Esophagus squamous epithelium (tissue), 5 donors: ENCODE data around the gene ATAT1. TPM values are rescaled to one million over a fixed set of nuclear protein-coding genes. Genes with fewer than 3 reads are reported as not detected.

Experiments
- DNase-seq: peaks from one replicate; lab custom pipeline; 2025; lab: John Stamatoyannopoulos, UW
- H3K27ac ChIP-seq, 4 donors: fragments of 200-600 bp; sonication (generic); one replicate each; pipeline ENCODE4 v1.5.1; 2016 to 2019; ENCODE audit warnings: mild to moderate bottlenecking in 1 of 4
- H3K27me3 ChIP-seq, 4 donors: fragments of 200-600 bp; sonication (generic); 1 replicate in 3 of 4; 2 replicates in 1 of 4; pipeline versions ENCODE4 v1.5.1 to v1.6.0; 2017 to 2021; ENCODE audit warnings: antibody characterized with exemption in 1 of 4
- H3K36me3 ChIP-seq, 3 donors: fragments of 200-600 bp; sonication (generic); one replicate each; pipeline ENCODE4 v1.5.1; 2016 to 2019
- H3K4me1 ChIP-seq, 3 donors: fragments of 200-600 bp; sonication (generic); one replicate each; pipeline ENCODE4 v1.5.1; 2017 to 2019
- H3K4me3 ChIP-seq, 4 donors: fragments of 200-600 bp; sonication (generic); 1 replicate in 3 of 4; 2 replicates in 1 of 4; pipeline ENCODE4 v1.5.1; 2016 to 2019; ENCODE audit warnings: mild to moderate bottlenecking in 2 of 4, moderate library complexity in 1 of 4
- H3K9me3 ChIP-seq, 3 donors: fragments of 200-600 bp; sonication (generic); one replicate each; pipeline ENCODE4 v1.5.1; 2016 to 2019
- CTCF ChIP-seq, 6 experiments: fragments of 450-650 bp in 4 of 6; fragments of 200-600 bp in 2 of 6; sonication (generic) in 2 of 6; IDR thresholded peaks; one replicate each; pipeline ENCODE4 v1.5.1; 2016 to 2019; ENCODE audit warnings: antibody characterized with exemption in 6 of 6, mild to moderate bottlenecking in 4 of 6, moderate library complexity in 4 of 6
- POLR2A ChIP-seq, 4 donors: fragments of 450-650 bp; IDR thresholded peaks; one replicate each; pipeline ENCODE4 v1.6.1; 2017; ENCODE audit warnings: antibody characterized with exemption in 4 of 4, mild to moderate bottlenecking in 4 of 4, moderate library complexity in 3 of 4
- WGBS, 2 donors: methylation state at CpG; one replicate each; pipeline ENCODE4 v1.1.5; 2018; 5-methylcytosine and 5-hydroxymethylcytosine counted together
- intact Hi-C: fragments of 100-400 bp; cut with DNase I; formaldehyde crosslinking; loops from one replicate; pipeline ENCODE4 v1.15.0; 2022
- total RNA-seq, 4 donors: library from RNA; depleted of rRNA; stranded (reverse); fragments of >200 nt; gene quantifications; one replicate each; pipeline ENCODE4 v1.1.0, GENCODE V29; 2016
- donor health status: DM: yes; HTN: yes; CAD: no.

The ATAT1 gene
- total RNA-seq, 4 donors from 2014 or later, result 5.0 to 6.7 (median 6.3) TPM

GRCh38 chr6:30678964-30679726, 52.5 kb downstream of the ATAT1 start:
- WGBS, 2 donors, result 8 to 12% methylated on average over 10 to 13 of the region's 31 CpGs
- Histone ChIP-seq H3K4me3 (peak overlapping the region in 2 of 4 donors; percentile 73 to 86), H3K27ac (peak overlapping the region; percentile 5 to 99 (median 74))

DNA sequence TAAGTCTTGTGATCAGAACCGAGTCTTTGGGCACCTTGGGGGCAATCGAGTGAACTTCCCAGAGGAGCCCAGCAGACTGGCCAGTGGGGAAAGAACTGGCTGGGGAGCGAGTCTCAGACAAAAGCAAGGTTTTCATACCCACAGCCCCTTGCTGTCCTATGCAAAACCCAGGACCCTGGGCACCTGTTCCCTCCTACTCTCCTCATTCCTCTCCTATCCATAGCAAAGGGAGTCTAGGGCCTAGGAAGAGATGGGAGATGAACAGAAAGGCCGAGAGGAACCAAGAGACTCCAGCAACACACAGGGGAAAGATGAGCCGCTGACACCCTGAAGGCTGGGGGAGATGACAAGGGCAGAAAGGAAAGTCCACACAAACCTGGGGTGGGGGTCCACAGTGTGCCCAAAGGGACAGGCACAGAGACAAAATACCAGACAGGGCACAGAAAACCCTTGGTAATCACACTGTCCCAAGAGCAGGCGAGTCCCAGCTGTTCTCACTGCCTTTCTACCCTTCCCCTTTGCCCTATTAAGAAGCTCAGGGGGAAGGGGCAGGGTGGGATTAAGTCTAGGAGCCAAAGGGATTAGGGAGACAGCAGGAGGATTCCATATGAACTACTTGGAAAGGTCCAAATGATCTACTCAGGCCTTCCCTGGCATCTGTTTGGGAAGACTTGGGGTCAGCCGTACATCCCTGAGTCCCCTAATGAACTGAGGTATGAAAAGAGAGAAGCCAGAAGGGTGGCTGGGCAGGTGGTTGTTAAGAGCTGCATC, 53.3 kb downstream of the ATAT1 start:
- peak overlapping the region in 2 of 4 donors; percentile 73 to 86 for H3K4me3 ChIP-seq
- WGBS, 2 donors, result 38 to 55% methylated on average over 7 of the region's 7 CpGs
- H3K27ac ChIP-seq, result peak overlapping the region; percentile 5 to 99 (median 74)
- H3K36me3 ChIP-seq, result peaks cover 8 to 47% (median 21%) of the 10 kb centered on the region in 3 donors
- TF ChIP-seq CTCF (IDR thresholded peaks at IDR 0.05) (no peak), POLR2A (IDR thresholded peaks at IDR 0.05) (no peak)
- DNase-seq, result no peak
- peaks cover 43 to 65% (median 44%) of the 10 kb centered on the region in 3 donors for H3K4me1 ChIP-seq
- intact Hi-C loops, result loop anchor here (2.0 to 10.0 kb wide), 2 partner anchors 41 to 205 kb away; partner anchors contain the start of genes DDR1 and TUBB
- H3K27me3 ChIP-seq, result no peaks in the 10 kb centered on the region
- H3K9me3 ChIP-seq, result no peaks in the 10 kb centered on the region

More at GRCh38 chr6:30678964-30679726, 52.5 kb downstream of the ATAT1 start:
- H3K27me3 ChIP-seq, result no peaks in the 10 kb centered on the region
- peaks cover 8 to 47% (median 21%) of the 10 kb centered on the region in 3 donors for H3K36me3 ChIP-seq
- H3K4me1 ChIP-seq, result peaks cover 37 to 57% (median 42%) of the 10 kb centered on the region in 3 donors
- H3K9me3 ChIP-seq, result no peaks in the 10 kb centered on the region
- intact Hi-C loops, result loop anchor here (2.0 kb wide), 1 partner anchor 42 kb away; the partner anchor contains the start of gene TUBB
- no peak for DNase-seq
- peak; percentile 91 to 98 (median 97) for TF ChIP-seq CTCF (IDR thresholded peaks at IDR 0.05)
- TF ChIP-seq POLR2A (IDR thresholded peaks at IDR 0.05), result peak in 1 of 4 donors; percentile 10

- H3K4me3 ChIP-seq, result peak overlapping the region in 3 of 4 donors; percentile 73 to 92 (median 86)
- peaks cover 4 to 35% (median 14%) of the 10 kb centered on the region in 3 donors for H3K36me3 ChIP-seq
- H3K27me3 ChIP-seq, result no peaks in the 10 kb centered on the region
- peaks cover 44 to 80% (median 53%) of the 10 kb centered on the region in 3 donors for H3K4me1 ChIP-seq
- 20 to 37% methylated on average over 4 of the region's 4 CpGs for WGBS, 2 donors
- intact Hi-C loops, result loop anchor here (10.0 kb wide), 1 partner anchor 203 kb away; the partner anchor contains the start of gene DDR1
- no peak for TF ChIP-seq CTCF (IDR thresholded peaks at IDR 0.05)
- TF ChIP-seq POLR2A (IDR thresholded peaks at IDR 0.05), result no peak
- DNase-seq, result no peak
- H3K9me3 ChIP-seq, result no peaks in the 10 kb centered on the region
- peak overlapping the region; percentile 96 to 99 (median 98) for H3K27ac ChIP-seq
Measured at GRCh38 chr6:30681766-30682142, 55.1 kb downstream of the ATAT1 start.

DNA sequence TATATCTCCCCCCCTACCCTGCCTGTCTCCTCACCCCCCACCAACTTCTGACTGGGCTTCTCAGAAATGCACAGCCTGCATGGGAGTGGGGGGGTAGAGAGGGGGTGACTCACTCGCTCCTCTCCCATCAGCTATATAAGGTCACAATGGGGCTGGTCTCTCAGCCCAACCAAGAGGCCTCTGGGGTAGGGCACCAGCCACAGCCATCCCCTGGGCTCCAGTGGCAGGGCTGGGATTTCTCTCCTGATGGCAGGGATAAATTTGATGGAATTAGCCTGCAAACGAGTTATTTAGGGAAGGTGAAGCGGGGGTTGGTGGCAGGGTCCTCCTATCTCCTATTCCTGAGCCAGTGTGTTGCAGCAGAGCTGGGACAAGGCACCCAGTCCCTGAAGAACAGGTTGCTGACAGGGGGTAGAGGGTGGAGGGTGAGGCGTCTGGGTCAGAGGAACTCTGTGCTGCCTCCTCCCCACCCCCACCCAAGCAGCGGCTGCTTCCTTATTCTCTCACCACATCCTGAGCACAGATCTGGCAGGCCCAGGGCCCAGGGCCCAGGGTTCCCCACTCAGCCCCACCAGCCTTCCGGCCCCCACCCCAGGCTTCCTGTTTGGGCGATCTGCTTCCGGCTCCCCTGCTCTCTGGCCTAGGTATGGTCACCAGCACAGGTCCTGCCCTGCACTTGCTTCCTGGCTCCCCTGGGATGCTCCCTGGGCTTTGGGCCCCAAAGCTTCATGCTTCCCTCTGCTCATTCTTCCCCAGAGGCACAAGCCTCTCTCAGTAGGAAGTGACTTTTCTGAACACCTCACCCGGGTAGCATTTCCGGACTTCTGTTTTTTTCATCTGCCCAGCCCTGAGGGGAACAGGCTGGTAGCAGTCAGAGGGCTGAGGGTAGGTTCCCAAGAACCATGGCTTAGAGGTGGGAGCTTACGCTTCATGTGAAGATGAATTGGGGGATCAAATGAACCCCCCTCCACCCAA, 55.8 kb downstream of the ATAT1 start:
- Histone ChIP-seq H3K4me1 (peaks cover 45 to 82% (median 53%) of the 10 kb centered on the region in 3 donors), H3K36me3 (peaks cover 0 to 29% (median 7%) of the 10 kb centered on the region in 3 donors), H3K27ac (peak overlapping the region; percentile 96 to 99 (median 98)), H3K27me3 (no peaks in the 10 kb centered on the region), H3K9me3 (no peaks in the 10 kb centered on the region), H3K4me3 (peak overlapping the region; percentile 73 to 92 (median 82))
- intact Hi-C loops, result loop anchor here (10.0 kb wide), 1 partner anchor 202 kb away; the partner anchor contains the start of gene DDR1
- WGBS, 2 donors, result 0 to 17% methylated on average over 3 to 6 of the region's 11 CpGs
- DNase-seq, result peak; percentile 70
- TF ChIP-seq POLR2A (IDR thresholded peaks at IDR 0.05) (peak in 2 of 4 donors; percentile 55 to 59), CTCF (IDR thresholded peaks at IDR 0.05) (no peak)
